Neural progenitor cell (in vitro differentiated cells): ENCODE data around the gene GDF2. TPM values are rescaled to one million over a fixed set of nuclear protein-coding genes. Genes with fewer than 3 reads are reported as not detected.
A peak's percentile ranks its signal among the peaks of the same experiment; 100 is the strongest.

Experiments used
- DNase-seq: peaks from one replicate; pipeline ENCODE4 v3.0.0-alpha.2; 2016; ENCODE audit warnings: low spot score
- H2AFZ ChIP-seq: fragments of 200-600 bp; sonication (generic); replicated peaks from 2 replicates; pipeline ENCODE4 v1.6.1; 2016; ENCODE audit warnings: antibody characterized with exemption
- H3F3A ChIP-seq: fragments of 200-600 bp; sonication (generic); 2 replicates; pipeline ENCODE4 v1.6.1; 2016; ENCODE audit warnings: antibody characterized with exemption, low read depth
- H3K27ac ChIP-seq: fragments of 200-600 bp; sonication (generic); 2 replicates; pipeline ENCODE4 v1.5.1; 2016; ENCODE audit warnings: mild to moderate bottlenecking
- H3K27me3 ChIP-seq: fragments of 200-600 bp; sonication (generic); 2 replicates; pipeline ENCODE4 v1.6.1; 2016; ENCODE audit warnings: mild to moderate bottlenecking, moderate library complexity
- H3K36me3 ChIP-seq: fragments of 200-600 bp; sonication (generic); 2 replicates; pipeline ENCODE4 v1.5.1; 2016
- H3K4me1 ChIP-seq: fragments of 200-600 bp; sonication (generic); 2 replicates; pipeline ENCODE4 v1.6.1; 2016; ENCODE audit warnings: mixed run types
- H3K4me2 ChIP-seq: fragments of 200-600 bp; sonication (generic); 2 replicates; pipeline ENCODE4 v1.6.1; 2016
- H3K4me3 ChIP-seq: fragments of 200-600 bp; sonication (generic); 2 replicates; pipeline ENCODE4 v1.5.1; 2016
- H3K79me2 ChIP-seq: fragments of 200-600 bp; sonication (generic); 2 replicates; pipeline ENCODE4 v1.6.1; 2016; ENCODE audit warnings: low read depth
- H3K9ac ChIP-seq: fragments of 200-600 bp; sonication (generic); 2 replicates; pipeline ENCODE4 v1.6.1; 2016
- H3K9me3 ChIP-seq: fragments of 200-600 bp; sonication (generic); 2 replicates; pipeline ENCODE4 v1.5.1; 2016; ENCODE audit warnings: low read depth
- H4K20me1 ChIP-seq: fragments of 200-600 bp; sonication (generic); 2 replicates; pipeline ENCODE4 v1.6.1; 2016; ENCODE audit warnings: low read depth
- H3K27ac Mint-ChIP-seq: 3 replicates; pipeline ENCODE4 v1.8.0; 2021; ENCODE audit warnings: mixed read lengths
- H3K27me3 Mint-ChIP-seq: 2 replicates; pipeline ENCODE4 v1.8.0; 2022; ENCODE audit warnings: low read depth, mild to moderate bottlenecking, inconsistent platforms, moderate library complexity, mixed read lengths; ENCODE audit not compliant: insufficient read depth
- H3K36me3 Mint-ChIP-seq: 3 replicates; pipeline ENCODE4 v1.8.0; 2021; ENCODE audit warnings: mixed read lengths
- H3K4me1 Mint-ChIP-seq: 3 replicates; pipeline ENCODE4 v1.8.0; 2021; ENCODE audit warnings: mixed read lengths
- H3K4me3 Mint-ChIP-seq: 3 replicates; pipeline ENCODE4 v1.8.0; 2021; ENCODE audit warnings: mild to moderate bottlenecking, moderate library complexity, mixed read lengths
- H3K9me3 Mint-ChIP-seq: 3 replicates; pipeline ENCODE4 v1.8.0; 2020; ENCODE audit warnings: mixed read lengths
- CTCF ChIP-seq: fragments of 200-600 bp; sonication (generic); IDR thresholded peaks from 2 replicates; pipeline ENCODE4 v1.5.1; 2017; ENCODE audit warnings: antibody characterized with exemption, mild to moderate bottlenecking
- EZH2 ChIP-seq: fragments of 200-600 bp; sonication (generic); IDR thresholded peaks from 2 replicates; pipeline ENCODE4 v1.6.1; 2017; ENCODE audit warnings: antibody characterized with exemption, mild to moderate bottlenecking, moderate library complexity
- EZH2phosphoT487 ChIP-seq: fragments of 200-600 bp; sonication (generic); IDR thresholded peaks from 2 replicates; pipeline ENCODE4 v1.6.1; 2017; ENCODE audit warnings: antibody characterized with exemption
- total RNA-seq: library from RNA; depleted of rRNA; stranded (reverse); fragments of >200 nt; gene quantifications from 2 replicates; pipeline ENCODE4 v1.2.3, GENCODE V29; 2015; ENCODE audit warnings: low replicate concordance

GDF2 gene
- total RNA-seq, 1 donor from 2014 or later = not detected

GRCh38 chr10:47319784-47320183, 2.5 kb upstream of the GDF2 start:
- no peak for DNase-seq
- Histone ChIP-seq H3K36me3 (no peaks in the 10 kb centered on the region), H3K27ac (no peak overlapping the region), H3K4me2 (no peak overlapping the region), H3K27me3 (no peaks in the 10 kb centered on the region), H4K20me1 (no peaks in the 10 kb centered on the region), H3K4me1 (no peaks in the 10 kb centered on the region), H3K79me2 (no peaks in the 10 kb centered on the region), H3K9me3 (no peaks in the 10 kb centered on the region), H3K9ac (no peak overlapping the region), H3K4me3 (no peak overlapping the region), H2AFZ (no peak overlapping the region), H3F3A (no peaks in the 10 kb centered on the region)
- peaks cover 14% of the 10 kb centered on the region for H3K4me1 Mint-ChIP-seq
- peaks cover 2% of the 10 kb centered on the region for H3K27me3 Mint-ChIP-seq
- peaks cover 3% of the 10 kb centered on the region for H3K9me3 Mint-ChIP-seq
- H3K36me3 Mint-ChIP-seq = peaks cover 1% of the 10 kb centered on the region
- TF ChIP-seq CTCF (no peak), EZH2 (no peak), EZH2phosphoT487 (no peak)
- no peak overlapping the region for H3K4me3 Mint-ChIP-seq
- no peak overlapping the region for H3K27ac Mint-ChIP-seq

GRCh38 chr10:47320812-47321211, 1.4 kb upstream of the GDF2 start:
- no peaks in the 10 kb centered on the region for H3F3A ChIP-seq
- H3K36me3 ChIP-seq = no peaks in the 10 kb centered on the region
- H3K36me3 Mint-ChIP-seq = peaks cover 1% of the 10 kb centered on the region
- TF ChIP-seq EZH2 = no peak
- no peak for TF ChIP-seq CTCF
- TF ChIP-seq EZH2phosphoT487 = no peak
- no peaks in the 10 kb centered on the region for H4K20me1 ChIP-seq
- no peak overlapping the region for H3K4me3 ChIP-seq
- no peak overlapping the region for H3K27ac ChIP-seq
- H3K9me3 Mint-ChIP-seq = peaks cover 3% of the 10 kb centered on the region
- no peaks in the 10 kb centered on the region for H3K9me3 ChIP-seq
- peaks cover 16% of the 10 kb centered on the region for H3K4me1 Mint-ChIP-seq
- H3K27me3 Mint-ChIP-seq = no peaks in the 10 kb centered on the region
- H3K27ac Mint-ChIP-seq = peak overlapping the region; percentile 35
- H3K79me2 ChIP-seq = no peaks in the 10 kb centered on the region
- no peaks in the 10 kb centered on the region for H3K27me3 ChIP-seq
- no peak overlapping the region for H3K4me3 Mint-ChIP-seq
- no peak for DNase-seq
- H3K9ac ChIP-seq = no peak overlapping the region
- H3K4me1 ChIP-seq = no peaks in the 10 kb centered on the region
- no peak overlapping the region for H2AFZ ChIP-seq
- H3K4me2 ChIP-seq = no peak overlapping the region

- Histone ChIP-seq H3K36me3 (no peaks in the 10 kb centered on the region), H3K27ac (no peak overlapping the region), H3K79me2 (no peaks in the 10 kb centered on the region), H3K4me2 (no peak overlapping the region), H3K27me3 (no peaks in the 10 kb centered on the region), H2AFZ (no peak overlapping the region), H3K4me1 (no peaks in the 10 kb centered on the region), H3F3A (no peaks in the 10 kb centered on the region), H4K20me1 (no peaks in the 10 kb centered on the region), H3K9me3 (no peaks in the 10 kb centered on the region), H3K9ac (no peak overlapping the region), H3K4me3 (no peak overlapping the region)
- Mint-ChIP-seq H3K27me3 (no peaks in the 10 kb centered on the region), H3K36me3 (peaks cover 1% of the 10 kb centered on the region), H3K4me3 (no peak overlapping the region), H3K27ac (no peak overlapping the region), H3K9me3 (peaks cover 3% of the 10 kb centered on the region), H3K4me1 (peaks cover 17% of the 10 kb centered on the region)
- TF ChIP-seq EZH2phosphoT487 = no peak
- TF ChIP-seq CTCF = no peak
- TF ChIP-seq EZH2 = no peak
- DNase-seq = no peak
Observed at GRCh38 chr10:47321521-47322195, 596 bp upstream of the GDF2 start.
